GM06990 (cell line): ENCODE data around the gene SCIN.
"Not testable (repeated sequence)": the region's sequence is repeated elsewhere in the genome, so short reads cannot be mapped to it uniquely, and the experiment has no call there.

Experiments
- DNase-seq: peaks from one replicate; pipeline ENCODE4 v3.0.0-alpha.2; 2011; ENCODE audit not compliant: insufficient read length; ENCODE audit errors: extremely low read depth
- H3K27me3 ChIP-seq: replicated peaks from 2 replicates; pipeline ENCODE4 v1.6.0; 2011; ENCODE audit warnings: low read length; ENCODE audit not compliant: control insufficient read depth, insufficient read depth
- H3K36me3 ChIP-seq: 2 replicates; pipeline ENCODE4 v1.5.1; 2011; ENCODE audit warnings: low read length; ENCODE audit not compliant: control insufficient read depth, insufficient read depth
- H3K4me3 ChIP-seq: replicated peaks from 2 replicates; pipeline ENCODE4 v1.5.1; 2011; ENCODE audit warnings: low read depth, mild to moderate bottlenecking, control low read depth, low read length
- CTCF ChIP-seq: IDR thresholded peaks from 2 replicates; pipeline ENCODE4 v1.5.1; 2011; ENCODE audit warnings: low read length, control low read depth, mild to moderate bottlenecking, inconsistent platforms; ENCODE audit not compliant: insufficient read depth, poor library complexity, severe bottlenecking

Gene SCIN

GRCh38 chr7:12655161-12655560 lies 84.6 kb downstream of the SCIN start:
- H3K36me3 ChIP-seq: no peaks in the 10 kb centered on the region
- no peak for DNase-seq
- H3K4me3 ChIP-seq: no peak overlapping the region
- no peaks in the 10 kb centered on the region for H3K27me3 ChIP-seq
- no peak for TF ChIP-seq CTCF

GRCh38 chr7:12660423-12660822 lies 89.9 kb downstream of the SCIN start:
- DNase-seq, H3K27me3 ChIP-seq, H3K4me3 ChIP-seq, H3K36me3 ChIP-seq: not testable (repeated sequence)

GRCh38 chr7:12660986-12661385 lies 90.5 kb downstream of the SCIN start:
- H3K27me3 ChIP-seq, H3K36me3 ChIP-seq, H3K4me3 ChIP-seq, DNase-seq: not testable (repeated sequence)

GRCh38 chr7:12661581-12661980 lies 91.1 kb downstream of the SCIN start:
- Histone ChIP-seq H3K4me3 (no peak overlapping the region), H3K36me3 (no peaks in the 10 kb centered on the region), H3K27me3 (no peaks in the 10 kb centered on the region)
- no peak for TF ChIP-seq CTCF
- DNase-seq: no peak

GRCh38 chr7:12670000-12670729 lies 99.6 kb downstream of the SCIN start:
- no peaks in the 10 kb centered on the region for H3K36me3 ChIP-seq
- no peak for DNase-seq
- TF ChIP-seq CTCF: no peak

GRCh38 chr7:12670743-12671520 lies 100.4 kb downstream of the SCIN start:
- Histone ChIP-seq H3K36me3 (no peaks in the 10 kb centered on the region), H3K27me3 (no peaks in the 10 kb centered on the region), H3K4me3 (no peak overlapping the region)
- no peak for DNase-seq
- no peak for TF ChIP-seq CTCF

More at GRCh38 chr7:12670000-12670729, 99.6 kb downstream of the SCIN start:
- Histone ChIP-seq H3K27me3 (no peaks in the 10 kb centered on the region), H3K4me3 (no peak overlapping the region)

- H3K4me3 ChIP-seq, DNase-seq, H3K36me3 ChIP-seq, H3K27me3 ChIP-seq: not testable (repeated sequence)
Observed at GRCh38 chr7:12673436-12673835, 102.9 kb downstream of the SCIN start.
